Colonic mucosa (tissue), 4 donors: Measurements from ENCODE around the gene CX3CL1. TPM values are rescaled to one million over a fixed set of nuclear protein-coding genes. Genes with fewer than 3 reads are reported as not detected.

ENCODE experiments used
- DNase-seq: peaks from one replicate; pipeline ENCODE4 v3.0.0-alpha.2; 2020
- H3K27ac ChIP-seq: fragments of 200-600 bp; one replicate; pipeline ENCODE4 v1.8.0; 2021
- H3K27me3 ChIP-seq: fragments of 200-600 bp; one replicate; pipeline ENCODE4 v1.8.0; 2021
- H3K36me3 ChIP-seq: fragments of 200-600 bp; one replicate; pipeline ENCODE4 v1.8.0; 2021
- H3K4me1 ChIP-seq: fragments of 200-600 bp; one replicate; pipeline ENCODE4 v1.8.0; 2021; ENCODE audit warnings: mild to moderate bottlenecking
- H3K4me3 ChIP-seq: fragments of 200-600 bp; one replicate; pipeline ENCODE4 v1.8.0; 2021
- H3K9ac ChIP-seq, 2 donors: one replicate each; pipeline ENCODE4 v1.7.0; 2013; ENCODE audit warnings: control low read depth in 2 of 2, low read depth in 2 of 2, low read length in 2 of 2
- H3K9me3 ChIP-seq: fragments of 200-600 bp; one replicate; pipeline ENCODE4 v1.8.0; 2021
- CTCF ChIP-seq: fragments of 200-600 bp; IDR thresholded peaks from one replicate; pipeline ENCODE4 v1.8.0; 2022; ENCODE audit warnings: antibody characterized with exemption, mild to moderate bottlenecking
- intact Hi-C: fragments of 100-400 bp; cut with DNase I; formaldehyde crosslinking; loops from one replicate; pipeline ENCODE4 v1.14.1; 2022
- total RNA-seq, 2 donors: library from RNA; stranded (reverse); fragmentation: NEBNext Ultra II Directional in 1 of 2; extraction: Animal tissue kit (Norgen Biotek cat#: 25700) in 1 of 2; gene quantifications; one replicate each; pipeline ENCODE4 v1.2.1, GENCODE V29; 2021
- donor health status: healthy.
- donor health status: DM: no; HTN: no; CAD: no.
- donor health status: DM: no; HTN: no; CAD: no.

CX3CL1 gene
- total RNA-seq, 2 donors from 2014 or later, result 1.8 to 4.6 TPM

DNA sequence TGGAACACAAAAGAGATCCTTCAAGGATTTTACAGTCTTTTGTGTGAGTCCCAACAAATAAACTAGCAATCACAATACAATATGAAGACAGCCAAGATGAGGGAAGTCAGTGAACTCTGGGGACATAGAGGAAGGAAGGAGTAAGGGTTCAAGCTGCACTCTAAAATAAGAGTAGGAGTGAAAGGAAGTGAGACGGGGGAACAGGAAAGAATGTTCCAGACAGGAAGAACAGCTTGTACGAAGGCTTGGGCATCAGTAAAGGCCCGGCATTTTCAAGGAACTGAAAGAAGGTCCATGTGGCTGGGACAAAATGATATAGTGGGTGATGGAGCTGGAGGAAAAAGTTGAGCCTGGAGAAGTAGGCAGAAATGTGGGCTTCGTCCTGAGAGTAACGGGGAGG lies 36.8 kb downstream of the CX3CL1 start:
- no peak overlapping the region for H3K4me3 ChIP-seq
- H3K9ac ChIP-seq, result no peak overlapping the region
- no peak for TF ChIP-seq CTCF
- no peaks in the 10 kb centered on the region for H3K27me3 ChIP-seq
- DNase-seq, result no peak
- H3K36me3 ChIP-seq, result no peaks in the 10 kb centered on the region
- no peak overlapping the region for H3K27ac ChIP-seq
- H3K9me3 ChIP-seq, result no peaks in the 10 kb centered on the region
- no peaks in the 10 kb centered on the region for H3K4me1 ChIP-seq
- intact Hi-C loops, result no loop called here

DNA sequence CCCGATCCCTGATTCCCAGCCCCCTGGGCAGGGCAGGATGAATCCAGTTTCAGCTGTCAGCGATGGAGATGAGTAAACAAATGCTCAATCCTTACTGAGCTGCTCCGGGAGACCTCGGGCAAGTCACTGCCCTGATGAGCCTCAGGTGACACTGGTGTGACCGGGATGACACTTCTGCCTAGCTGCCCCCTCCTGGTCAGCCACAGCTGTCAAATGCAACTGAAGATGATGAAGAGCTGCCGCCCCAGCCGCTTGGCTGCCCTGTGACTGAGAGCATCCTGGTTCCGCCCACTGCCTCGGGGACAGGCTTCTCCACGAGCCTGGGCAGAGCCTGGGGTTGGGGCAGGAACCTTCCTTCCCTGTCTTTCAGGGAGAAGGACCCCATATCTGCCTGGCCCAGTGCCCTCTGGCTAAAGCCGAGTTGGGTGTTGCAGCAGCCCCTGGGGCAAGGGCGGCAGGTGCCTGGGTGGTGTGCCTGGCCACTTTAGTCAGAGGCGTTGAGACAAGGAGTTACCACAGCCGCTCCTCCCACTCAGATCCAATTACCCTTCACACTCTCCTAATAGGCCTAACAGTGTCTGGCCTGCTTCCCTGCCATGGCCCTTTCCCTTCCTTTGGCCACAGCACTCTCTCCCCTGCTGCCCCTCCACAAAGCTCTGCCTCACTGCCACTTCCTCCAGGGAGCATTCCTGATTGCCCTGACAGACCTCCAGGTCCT lies 37.7 kb downstream of the CX3CL1 start:
- no peak for TF ChIP-seq CTCF
- intact Hi-C loops, result no loop called here
- Histone ChIP-seq H3K27me3 (no peaks in the 10 kb centered on the region), H3K27ac (no peak overlapping the region), H3K9ac (no peak overlapping the region), H3K9me3 (no peaks in the 10 kb centered on the region), H3K36me3 (no peaks in the 10 kb centered on the region), H3K4me3 (no peak overlapping the region), H3K4me1 (no peaks in the 10 kb centered on the region)
- DNase-seq, result no peak

DNA sequence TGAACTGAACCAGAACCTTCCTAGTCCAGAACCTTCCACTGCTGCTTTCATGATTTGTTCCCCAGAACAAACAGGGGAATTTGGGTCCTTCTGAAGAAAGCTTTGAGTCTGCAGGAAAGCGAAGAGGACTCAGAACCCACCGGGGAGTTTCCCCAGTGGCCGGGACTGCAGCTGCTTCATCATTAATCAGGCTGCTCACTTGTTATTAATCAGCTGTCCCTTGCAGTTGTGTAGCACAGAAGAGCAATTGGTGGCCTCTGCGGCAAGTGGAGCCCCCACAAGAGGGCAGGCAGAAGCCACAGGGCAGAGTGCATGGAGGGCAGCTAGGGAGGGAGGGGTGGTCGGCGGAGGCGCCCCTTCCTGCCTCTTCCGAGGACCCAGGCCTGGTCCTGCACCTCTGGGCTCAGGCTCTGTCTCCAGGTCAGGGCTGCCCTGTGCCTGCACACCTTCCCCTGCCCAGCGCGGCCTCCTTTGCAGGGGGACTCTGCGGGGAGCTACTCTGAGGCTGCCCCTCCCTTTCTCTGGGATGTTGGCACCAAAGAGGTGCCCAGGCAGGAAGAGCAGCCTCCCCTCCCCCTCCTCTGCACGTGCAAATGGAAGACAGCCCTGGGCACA lies 39.2 kb downstream of the CX3CL1 start:
- H3K9ac ChIP-seq, result no peak overlapping the region
- no peak for TF ChIP-seq CTCF

GRCh38 chr16:57412584-57412983 lies 40.3 kb downstream of the CX3CL1 start:
- Histone ChIP-seq H3K36me3 (no peaks in the 10 kb centered on the region), H3K27ac (no peak overlapping the region), H3K4me1 (no peaks in the 10 kb centered on the region), H3K9me3 (no peaks in the 10 kb centered on the region), H3K27me3 (no peaks in the 10 kb centered on the region), H3K9ac (no peak overlapping the region), H3K4me3 (no peak overlapping the region)
- DNase-seq, result no peak
- TF ChIP-seq CTCF, result no peak
- intact Hi-C loops, result no loop called here

More for the DNA sequence above, 39.2 kb downstream of the CX3CL1 start:
- H3K4me3 ChIP-seq, result no peak overlapping the region
- no peaks in the 10 kb centered on the region for H3K9me3 ChIP-seq
- H3K27ac ChIP-seq, result no peak overlapping the region
- H3K27me3 ChIP-seq, result no peaks in the 10 kb centered on the region
- no peaks in the 10 kb centered on the region for H3K36me3 ChIP-seq
- no peaks in the 10 kb centered on the region for H3K4me1 ChIP-seq
- intact Hi-C loops, result no loop called here
- DNase-seq, result no peak

- intact Hi-C loops, result no loop called here
- no peak for DNase-seq
- Histone ChIP-seq H3K9ac (no peak overlapping the region), H3K9me3 (no peaks in the 10 kb centered on the region), H3K36me3 (no peaks in the 10 kb centered on the region), H3K4me1 (no peaks in the 10 kb centered on the region), H3K27me3 (no peaks in the 10 kb centered on the region), H3K4me3 (no peak overlapping the region), H3K27ac (no peak overlapping the region)
- no peak for TF ChIP-seq CTCF
These were observed 41.0 kb downstream of the CX3CL1 start for GRCh38 chr16:57413301-57413730.
